Measurements from ENCODE around the gene AGAP1. TPM values are rescaled to one million over a fixed set of nuclear protein-coding genes. Genes with fewer than 3 reads are reported as not detected.

AGAP1 gene
- total RNA-seq, 1 donor from 2014 or later: 44.7 TPM

GRCh38 chr2:235911125-235911524 is 417.3 kb downstream of the AGAP1 start:
- DNase-seq (ENCODE audit: low spot score): no peak

- no peak for DNase-seq (ENCODE audit: low spot score)
Measured at GRCh38 chr2:235911633-235912233, 417.9 kb downstream of the AGAP1 start.

- DNase-seq (ENCODE audit: low spot score): no peak
Measured at GRCh38 chr2:235914756-235915155, 420.9 kb downstream of the AGAP1 start.

GRCh38 chr2:235917506-235917905 is 423.7 kb downstream of the AGAP1 start:
- DNase-seq (ENCODE audit: low spot score): no peak

GRCh38 chr2:235918876-235919275 is 425.0 kb downstream of the AGAP1 start:
- DNase-seq (ENCODE audit: low spot score): no peak

GRCh38 chr2:235920216-235920865 is 426.5 kb downstream of the AGAP1 start:
- DNase-seq (ENCODE audit: low spot score): no peak

GRCh38 chr2:235921508-235922191 is 427.8 kb downstream of the AGAP1 start:
- no peak for DNase-seq (ENCODE audit: low spot score)

GRCh38 chr2:235922839-235923238 is 429.0 kb downstream of the AGAP1 start:
- no peak for DNase-seq (ENCODE audit: low spot score)

- no peak for DNase-seq (ENCODE audit: low spot score)
Measured at GRCh38 chr2:235923859-235924674, 430.2 kb downstream of the AGAP1 start.

GRCh38 chr2:235924675-235925063 is 430.8 kb downstream of the AGAP1 start:
- no peak for DNase-seq (ENCODE audit: low spot score)

- DNase-seq (ENCODE audit: low spot score): no peak
Measured at GRCh38 chr2:235925250-235925919, 431.5 kb downstream of the AGAP1 start.

- no peak for DNase-seq (ENCODE audit: low spot score)
Measured at GRCh38 chr2:235926229-235926628, 432.4 kb downstream of the AGAP1 start.

- DNase-seq (ENCODE audit: low spot score): no peak
Measured at GRCh38 chr2:235928751-235929370, 435.0 kb downstream of the AGAP1 start.

- no peak for DNase-seq (ENCODE audit: low spot score)
Measured at GRCh38 chr2:235930701-235931100, 436.9 kb downstream of the AGAP1 start.

- DNase-seq (ENCODE audit: low spot score): no peak
Measured at GRCh38 chr2:235931676-235932075, 437.8 kb downstream of the AGAP1 start.

- DNase-seq (ENCODE audit: low spot score): no peak
Measured at GRCh38 chr2:235934059-235934773, 440.4 kb downstream of the AGAP1 start.

GRCh38 chr2:235934774-235935484 is 441.1 kb downstream of the AGAP1 start:
- DNase-seq (ENCODE audit: low spot score): no peak

GRCh38 chr2:235935773-235936172 is 441.9 kb downstream of the AGAP1 start:
- no peak for DNase-seq (ENCODE audit: low spot score)

- no peak for DNase-seq (ENCODE audit: low spot score)
Measured at GRCh38 chr2:235936493-235936892, 442.6 kb downstream of the AGAP1 start.

- DNase-seq (ENCODE audit: low spot score): no peak
Measured at GRCh38 chr2:235937087-235937486, 443.2 kb downstream of the AGAP1 start.

All from mucosa of gallbladder (tissue), 1 donor.